HepG2 (cell line): ENCODE data around the gene RDH13. TPM values are rescaled to one million over a fixed set of nuclear protein-coding genes. Genes with fewer than 3 reads are reported as not detected.

ENCODE experiments used
- AHDC1 ChIP-seq: sonication (generic); formaldehyde crosslinking; IDR thresholded peaks from 2 replicates; pipeline ENCODE4 v1.5.1; 2020; ENCODE audit warnings: mild to moderate bottlenecking, missing genetic modification reagents, borderline replicate concordance
- ARID2 ChIP-seq: sonication (generic); formaldehyde crosslinking; IDR thresholded peaks from 2 replicates; pipeline ENCODE4 v1.8.1; 2022; ENCODE audit warnings: mild to moderate bottlenecking, missing genetic modification reagents, borderline replicate concordance
- GABPB1 ChIP-seq: IDR thresholded peaks from 2 replicates; pipeline ENCODE4 v1.6.1; 2016; ENCODE audit warnings: mild to moderate bottlenecking, missing genetic modification reagents, moderate library complexity, missing compliant biosample characterization
- NFAT5 ChIP-seq: sonication (generic); formaldehyde crosslinking; IDR thresholded peaks from 2 replicates; pipeline ENCODE4 v1.4.0; 2020; ENCODE audit warnings: missing genetic modification reagents
- PBX2 ChIP-seq: IDR thresholded peaks from 2 replicates; pipeline ENCODE4 v1.6.1; 2016; ENCODE audit warnings: control low read depth
- SP2 ChIP-seq: sonication (generic); formaldehyde crosslinking; IDR thresholded peaks from 2 replicates; pipeline ENCODE4 v1.5.1; 2020; ENCODE audit warnings: mild to moderate bottlenecking, missing genetic modification reagents
- ZNF382 ChIP-seq: sonication (generic); formaldehyde crosslinking; IDR thresholded peaks from 2 replicates; pipeline ENCODE4 v1.5.0; 2020; ENCODE audit warnings: missing genetic modification reagents, mild to moderate bottlenecking, borderline replicate concordance
- ZNF446 ChIP-seq: sonication (generic); formaldehyde crosslinking; IDR thresholded peaks from 2 replicates; pipeline ENCODE4 v1.5.0; 2020; ENCODE audit warnings: mild to moderate bottlenecking, missing genetic modification reagents
- ZNF687 ChIP-seq: sonication (generic); formaldehyde crosslinking; IDR thresholded peaks from 2 replicates; pipeline ENCODE4 v1.5.1; 2020; ENCODE audit warnings: mild to moderate bottlenecking, missing genetic modification reagents, moderate library complexity
- polyA plus RNA-seq, 8 experiments: library from polyadenylated mRNA; depleted of rRNA in 3 of 8; stranded (reverse) in 7 of 8; unstranded in 1 of 8; fragments of >200 nt; fragmentation: Illumina TruSeq in 4 of 8; extraction: Trizol in 4 of 8; gene quantifications; 2 replicates each; pipeline versions ENCODE4 v1.2.1 to v1.2.3, GENCODE V29; 2011 to 2016; ENCODE audit warnings: low read depth in 4 of 8, missing spikeins in 1 of 8, mixed read lengths in 1 of 8; ENCODE audit not compliant: insufficient read depth in 1 of 8
- total RNA-seq, 5 experiments: library from RNA; depleted of rRNA; stranded (reverse); fragments of >200 nt; fragmentation: Illumina TruSeq; extraction: Trizol; gene quantifications; 2 replicates each; pipeline ENCODE4 v1.2.3, GENCODE V29; 2016; ENCODE audit warnings: low read depth in 1 of 5

Gene RDH13
- total and polyA plus RNA-seq, 2 of the 13 experiments (the other 11 are each of a cell fraction or from before 2014, with no cell fraction given): 13.4 to 21.5 TPM

- TF ChIP-seq SP2 (CRISPR knock-in tag): peak; percentile 10; the same call in 1 of the 2 replicates
- 0 out of 2 replicates have a peak, but pooled peaks have one; percentile 14 for TF ChIP-seq ZNF446 (CRISPR knock-in tag)
- TF ChIP-seq NFAT5 (CRISPR knock-in tag): no peak
- TF ChIP-seq AHDC1 (CRISPR knock-in tag): no peak
- peak; percentile 55 for TF ChIP-seq GABPB1 (CRISPR knock-in tag)
- TF ChIP-seq ZNF687 (CRISPR knock-in tag): peak; percentile 71
- no peak for TF ChIP-seq ZNF382 (CRISPR knock-in tag)
- TF ChIP-seq PBX2 (CRISPR knock-in tag): peak; percentile 86
- TF ChIP-seq ARID2 (CRISPR knock-in tag): no peak
Measured at GRCh38 chr19:55080121-55080967, 17.4 kb upstream of the RDH13 start (continued).
